ENCODE data around the gene SDK2. TPM values are rescaled to one million over a fixed set of nuclear protein-coding genes. Genes with fewer than 3 reads are reported as not detected.
A peak's percentile ranks its signal among the peaks of the same experiment; 100 is the strongest.

The SDK2 gene
- total RNA-seq, 1 donor from 2014 or later = 11.0 TPM

- Histone ChIP-seq H3K4me3 (ENCODE audit: low read length in 3 of 3) (no peak overlapping the region), H3K9ac (ENCODE audit: low read depth in 1 of 3, low read length in 3 of 3) (no peak overlapping the region), H3K27me3 (ENCODE audit: control insufficient read depth in 3 of 3, insufficient read depth in 3 of 3, low read length in 3 of 3) (peaks cover 0 to 5% (median 0%) of the 10 kb centered on the region in 3 donors), H3K4me1 (ENCODE audit: control insufficient read depth in 3 of 3, insufficient read depth in 3 of 3, low read length in 3 of 3) (peaks cover 5 to 14% (median 10%) of the 10 kb centered on the region in 3 donors), H3K36me3 (ENCODE audit: control insufficient read depth in 3 of 3, insufficient read depth in 3 of 3, low read length in 3 of 3) (no peaks in the 10 kb centered on the region), H3K27ac (ENCODE audit: low read depth, low read length) (no peak overlapping the region), H3K9me3 (ENCODE audit: control insufficient read depth in 3 of 3, low read length in 3 of 3) (no peaks in the 10 kb centered on the region)
These were observed 286.3 kb downstream of the SDK2 start for GRCh38 chr17:73357981-73358380.

- Histone ChIP-seq H3K36me3 (ENCODE audit: control insufficient read depth in 3 of 3, insufficient read depth in 3 of 3, low read length in 3 of 3) (no peaks in the 10 kb centered on the region), H3K4me3 (ENCODE audit: low read length in 3 of 3) (no peak overlapping the region), H3K4me1 (ENCODE audit: control insufficient read depth in 3 of 3, insufficient read depth in 3 of 3, low read length in 3 of 3) (peaks cover 5 to 14% (median 10%) of the 10 kb centered on the region in 3 donors)
These were observed 286.9 kb downstream of the SDK2 start for GRCh38 chr17:73357318-73357717.

DNA sequence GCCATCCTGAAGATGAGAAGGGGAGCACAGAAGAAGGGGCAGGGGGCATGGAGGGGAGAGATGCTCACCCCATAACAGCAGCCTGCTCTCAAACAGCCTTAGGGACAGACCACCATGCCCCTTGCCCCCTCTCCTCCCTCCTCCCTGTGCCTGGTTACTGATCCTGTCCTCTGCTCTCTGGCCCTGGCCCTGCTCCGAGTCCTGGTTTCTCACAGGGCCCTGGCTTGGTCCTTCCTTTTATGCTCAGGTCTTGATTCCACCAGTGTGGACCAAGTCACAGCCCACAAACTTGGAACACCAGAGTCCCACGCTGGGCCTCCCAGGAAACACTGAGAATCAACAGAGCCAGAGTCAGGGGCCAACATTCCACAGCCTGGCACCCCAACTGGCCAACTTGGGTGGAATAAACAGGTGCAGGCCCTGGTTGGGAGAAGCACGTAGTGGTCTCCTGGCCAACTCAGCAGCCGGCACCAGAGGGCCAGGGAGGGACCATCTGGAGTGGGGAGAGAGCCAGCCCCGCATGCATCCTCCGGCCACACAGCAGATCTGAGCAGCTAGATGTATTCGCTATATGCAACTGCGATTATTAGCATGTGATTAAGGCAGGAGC, 287.6 kb downstream of the SDK2 start:
- Histone ChIP-seq H3K27ac (ENCODE audit: low read depth, low read length) (no peak overlapping the region), H3K9me3 (ENCODE audit: control insufficient read depth in 3 of 3, low read length in 3 of 3) (no peaks in the 10 kb centered on the region), H3K9ac (ENCODE audit: low read depth in 1 of 3, low read length in 3 of 3) (peak overlapping the region in 1 of 3 donors; percentile 16), H3K4me1 (ENCODE audit: control insufficient read depth in 3 of 3, insufficient read depth in 3 of 3, low read length in 3 of 3) (peaks cover 5 to 14% (median 10%) of the 10 kb centered on the region in 3 donors), H3K4me3 (ENCODE audit: low read length in 3 of 3) (no peak overlapping the region), H3K36me3 (ENCODE audit: control insufficient read depth in 3 of 3, insufficient read depth in 3 of 3, low read length in 3 of 3) (no peaks in the 10 kb centered on the region), H3K27me3 (ENCODE audit: control insufficient read depth in 3 of 3, insufficient read depth in 3 of 3, low read length in 3 of 3) (peaks cover 0 to 3% (median 0%) of the 10 kb centered on the region in 3 donors)

More at GRCh38 chr17:73357318-73357717, 286.9 kb downstream of the SDK2 start:
- Histone ChIP-seq H3K27ac (ENCODE audit: low read depth, low read length) (no peak overlapping the region), H3K27me3 (ENCODE audit: control insufficient read depth in 3 of 3, insufficient read depth in 3 of 3, low read length in 3 of 3) (peaks cover 0 to 5% (median 0%) of the 10 kb centered on the region in 3 donors), H3K9me3 (ENCODE audit: control insufficient read depth in 3 of 3, low read length in 3 of 3) (no peaks in the 10 kb centered on the region), H3K9ac (ENCODE audit: low read depth in 1 of 3, low read length in 3 of 3) (no peak overlapping the region)

DNA sequence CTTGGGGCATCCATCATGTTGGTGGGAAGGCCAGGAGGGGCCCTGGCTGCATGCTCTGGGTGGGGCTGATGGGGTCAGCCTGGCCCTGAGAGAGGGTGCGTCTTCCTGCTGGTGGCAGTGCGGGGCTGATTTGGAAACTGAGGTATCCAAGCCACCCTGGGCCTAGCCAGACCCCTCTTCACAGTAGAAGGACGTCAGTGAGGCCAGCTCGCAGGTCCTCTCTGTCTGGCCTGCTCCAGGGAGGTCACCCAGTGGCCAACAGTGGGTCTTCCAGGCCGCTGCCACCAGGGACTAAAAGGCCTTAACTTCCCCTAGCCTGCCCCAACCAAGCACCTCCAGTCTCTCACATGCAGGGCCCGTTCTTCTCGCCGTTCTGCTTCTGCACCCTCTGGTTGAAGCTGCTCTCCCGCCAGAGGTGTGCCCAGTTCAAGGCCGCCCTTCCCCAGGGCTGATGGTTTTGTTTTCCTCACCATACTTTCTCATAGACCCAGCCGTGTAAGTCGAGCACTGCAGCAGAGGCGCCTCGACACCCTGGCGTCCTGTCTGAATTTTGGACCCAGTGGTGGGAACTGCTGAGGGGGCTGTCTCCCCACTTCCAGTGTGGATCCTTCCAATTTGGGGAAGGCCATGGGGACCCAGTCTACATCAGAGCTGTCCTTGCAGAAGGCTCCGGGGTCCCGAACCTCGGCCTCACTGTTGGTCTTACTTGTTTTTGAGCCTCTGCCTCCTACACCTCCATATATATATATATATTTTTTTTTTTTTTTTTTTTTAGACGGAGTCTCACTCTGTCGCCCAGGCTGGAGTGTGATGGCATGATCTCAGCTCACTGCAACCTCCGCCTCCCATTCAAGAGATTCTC, 289.6 kb downstream of the SDK2 start:
- no peak overlapping the region for H3K9ac ChIP-seq (ENCODE audit: low read depth in 1 of 3, low read length in 3 of 3)
- H3K4me3 ChIP-seq (ENCODE audit: low read length in 3 of 3) = no peak overlapping the region
- H3K36me3 ChIP-seq (ENCODE audit: control insufficient read depth in 3 of 3, insufficient read depth in 3 of 3, low read length in 3 of 3) = no peaks in the 10 kb centered on the region
- H3K4me1 ChIP-seq (ENCODE audit: control insufficient read depth in 3 of 3, insufficient read depth in 3 of 3, low read length in 3 of 3) = peaks cover 5 to 10% (median 9%) of the 10 kb centered on the region in 3 donors
- no peaks in the 10 kb centered on the region for H3K9me3 ChIP-seq (ENCODE audit: control insufficient read depth in 3 of 3, low read length in 3 of 3)
- H3K27me3 ChIP-seq (ENCODE audit: control insufficient read depth in 3 of 3, insufficient read depth in 3 of 3, low read length in 3 of 3) = no peaks in the 10 kb centered on the region
- no peak overlapping the region for H3K27ac ChIP-seq (ENCODE audit: low read depth, low read length)

DNA sequence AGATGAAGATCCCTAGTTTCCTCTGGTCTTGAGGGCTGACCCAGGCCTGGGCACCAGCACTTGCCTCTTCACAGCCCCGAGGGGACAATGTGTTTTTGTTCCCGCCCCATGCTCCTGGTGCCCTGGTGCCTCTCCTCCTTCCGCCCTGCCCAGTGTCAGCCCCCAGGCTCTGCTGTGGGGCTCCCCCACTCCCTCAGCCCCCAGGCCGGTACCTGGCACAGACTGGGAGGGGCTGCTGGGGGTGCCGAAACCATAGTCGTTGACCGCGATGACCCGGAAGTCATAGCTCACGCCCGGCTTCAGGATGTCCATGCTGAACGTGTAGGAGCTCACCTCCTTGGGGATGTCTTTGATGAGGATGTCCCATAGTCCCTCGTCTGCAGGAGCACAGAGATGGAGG, 292.0 kb downstream of the SDK2 start:
- Histone ChIP-seq H3K4me1 (ENCODE audit: control insufficient read depth in 3 of 3, insufficient read depth in 3 of 3, low read length in 3 of 3) (peaks cover 5 to 12% (median 10%) of the 10 kb centered on the region in 3 donors), H3K36me3 (ENCODE audit: control insufficient read depth in 3 of 3, insufficient read depth in 3 of 3, low read length in 3 of 3) (no peaks in the 10 kb centered on the region), H3K9me3 (ENCODE audit: control insufficient read depth in 3 of 3, low read length in 3 of 3) (no peaks in the 10 kb centered on the region), H3K27me3 (ENCODE audit: control insufficient read depth in 3 of 3, insufficient read depth in 3 of 3, low read length in 3 of 3) (no peaks in the 10 kb centered on the region), H3K9ac (ENCODE audit: low read depth in 1 of 3, low read length in 3 of 3) (no peak overlapping the region), H3K4me3 (ENCODE audit: low read length in 3 of 3) (no peak overlapping the region), H3K27ac (ENCODE audit: low read depth, low read length) (no peak overlapping the region)

DNA sequence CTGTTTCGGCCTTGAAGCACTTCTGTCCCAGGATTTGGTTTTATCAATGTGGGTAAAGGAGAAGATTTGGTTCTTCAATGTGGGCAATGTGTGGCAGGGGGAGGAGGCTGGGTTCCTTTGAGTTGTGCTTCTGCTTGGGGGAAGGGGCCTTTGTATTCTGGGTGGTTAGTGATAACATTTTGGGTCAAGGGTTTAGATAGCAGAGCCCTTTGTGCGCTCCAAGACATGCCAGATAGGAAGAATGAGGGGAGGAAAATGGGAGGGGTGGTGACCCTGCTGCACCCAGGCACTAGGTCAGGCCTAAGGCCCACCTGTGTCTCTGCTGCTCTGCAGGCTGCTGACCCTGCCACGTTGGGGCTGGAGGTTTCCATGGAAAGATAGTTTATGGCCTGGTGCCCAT, 292.5 kb downstream of the SDK2 start:
- H3K36me3 ChIP-seq (ENCODE audit: control insufficient read depth in 3 of 3, insufficient read depth in 3 of 3, low read length in 3 of 3) = no peaks in the 10 kb centered on the region
- H3K9me3 ChIP-seq (ENCODE audit: control insufficient read depth in 3 of 3, low read length in 3 of 3) = no peaks in the 10 kb centered on the region
- no peaks in the 10 kb centered on the region for H3K27me3 ChIP-seq (ENCODE audit: control insufficient read depth in 3 of 3, insufficient read depth in 3 of 3, low read length in 3 of 3)
- no peak overlapping the region for H3K9ac ChIP-seq (ENCODE audit: low read depth in 1 of 3, low read length in 3 of 3)
- no peak overlapping the region for H3K4me3 ChIP-seq (ENCODE audit: low read length in 3 of 3)
- H3K27ac ChIP-seq (ENCODE audit: low read depth, low read length) = no peak overlapping the region
- peaks cover 5 to 14% (median 8%) of the 10 kb centered on the region in 3 donors for H3K4me1 ChIP-seq (ENCODE audit: control insufficient read depth in 3 of 3, insufficient read depth in 3 of 3, low read length in 3 of 3)

DNA sequence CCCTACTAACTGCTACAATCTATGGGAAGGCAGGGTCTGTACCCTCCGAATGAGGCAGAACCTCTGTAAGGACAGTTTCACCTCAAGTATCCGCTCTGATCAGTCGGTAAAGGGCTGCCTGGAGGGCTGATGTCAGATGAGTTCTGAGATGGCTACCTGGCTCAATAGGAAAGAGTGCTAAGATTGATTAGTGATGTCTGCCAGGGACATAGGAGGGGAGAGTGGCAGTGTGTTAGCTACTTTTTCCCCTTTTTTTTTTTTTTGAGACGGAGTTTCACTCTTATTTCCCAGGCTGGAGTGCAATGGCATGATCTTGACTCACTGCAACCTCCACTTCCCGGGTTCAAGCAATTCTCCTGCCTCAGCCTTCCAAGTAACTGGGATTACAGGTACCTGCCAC, 293.4 kb downstream of the SDK2 start:
- Histone ChIP-seq H3K27me3 (ENCODE audit: control insufficient read depth in 3 of 3, insufficient read depth in 3 of 3, low read length in 3 of 3) (no peaks in the 10 kb centered on the region), H3K9ac (ENCODE audit: low read depth in 1 of 3, low read length in 3 of 3) (no peak overlapping the region), H3K36me3 (ENCODE audit: control insufficient read depth in 3 of 3, insufficient read depth in 3 of 3, low read length in 3 of 3) (no peaks in the 10 kb centered on the region), H3K4me3 (ENCODE audit: low read length in 3 of 3) (no peak overlapping the region), H3K9me3 (ENCODE audit: control insufficient read depth in 3 of 3, low read length in 3 of 3) (no peaks in the 10 kb centered on the region), H3K27ac (ENCODE audit: low read depth, low read length) (no peak overlapping the region), H3K4me1 (ENCODE audit: control insufficient read depth in 3 of 3, insufficient read depth in 3 of 3, low read length in 3 of 3) (peaks cover 0 to 8% (median 0%) of the 10 kb centered on the region in 3 donors)

DNA sequence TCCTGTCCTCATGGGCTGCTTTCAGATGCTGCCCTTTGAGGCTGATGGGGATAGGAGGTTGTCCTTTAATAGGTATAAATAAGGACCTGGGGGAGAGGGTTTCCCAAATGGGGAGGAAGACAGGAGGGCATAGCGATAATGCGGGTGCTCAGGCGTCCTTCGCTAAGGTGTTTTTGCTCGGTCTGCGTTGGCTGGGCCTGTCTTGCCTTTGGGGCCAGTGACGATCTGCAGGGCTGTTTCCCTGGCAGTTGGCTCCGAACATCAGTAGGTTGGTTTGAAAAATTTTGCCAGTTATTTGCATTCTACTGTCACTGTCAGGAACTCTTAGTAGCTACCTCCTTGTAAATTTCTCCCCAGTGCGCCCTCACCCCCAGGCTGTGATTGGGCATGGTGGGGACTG, 294.6 kb downstream of the SDK2 start:
- H3K27ac ChIP-seq (ENCODE audit: low read depth, low read length) = no peak overlapping the region
- no peaks in the 10 kb centered on the region for H3K27me3 ChIP-seq (ENCODE audit: control insufficient read depth in 3 of 3, insufficient read depth in 3 of 3, low read length in 3 of 3)
- H3K9me3 ChIP-seq (ENCODE audit: control insufficient read depth in 3 of 3, low read length in 3 of 3) = no peaks in the 10 kb centered on the region
- H3K9ac ChIP-seq (ENCODE audit: low read depth in 1 of 3, low read length in 3 of 3) = no peak overlapping the region
- peaks cover 0 to 7% (median 0%) of the 10 kb centered on the region in 3 donors for H3K4me1 ChIP-seq (ENCODE audit: control insufficient read depth in 3 of 3, insufficient read depth in 3 of 3, low read length in 3 of 3)
- no peak overlapping the region for H3K4me3 ChIP-seq (ENCODE audit: low read length in 3 of 3)
- no peaks in the 10 kb centered on the region for H3K36me3 ChIP-seq (ENCODE audit: control insufficient read depth in 3 of 3, insufficient read depth in 3 of 3, low read length in 3 of 3)

GRCh38 chr17:73349138-73349537, 295.1 kb downstream of the SDK2 start:
- peaks cover 0 to 10% (median 0%) of the 10 kb centered on the region in 3 donors for H3K4me1 ChIP-seq (ENCODE audit: control insufficient read depth in 3 of 3, insufficient read depth in 3 of 3, low read length in 3 of 3)
- H3K4me3 ChIP-seq (ENCODE audit: low read length in 3 of 3) = no peak overlapping the region
- H3K9ac ChIP-seq (ENCODE audit: low read depth in 1 of 3, low read length in 3 of 3) = no peak overlapping the region
- H3K36me3 ChIP-seq (ENCODE audit: control insufficient read depth in 3 of 3, insufficient read depth in 3 of 3, low read length in 3 of 3) = no peaks in the 10 kb centered on the region
- peaks cover 0 to 3% (median 0%) of the 10 kb centered on the region in 3 donors for H3K27me3 ChIP-seq (ENCODE audit: control insufficient read depth in 3 of 3, insufficient read depth in 3 of 3, low read length in 3 of 3)
- H3K9me3 ChIP-seq (ENCODE audit: control insufficient read depth in 3 of 3, low read length in 3 of 3) = no peaks in the 10 kb centered on the region
- H3K27ac ChIP-seq (ENCODE audit: low read depth, low read length) = no peak overlapping the region

GRCh38 chr17:73348829-73349095, 295.5 kb downstream of the SDK2 start:
- Histone ChIP-seq H3K27me3 (ENCODE audit: control insufficient read depth in 3 of 3, insufficient read depth in 3 of 3, low read length in 3 of 3) (peaks cover 0 to 3% (median 0%) of the 10 kb centered on the region in 3 donors), H3K9me3 (ENCODE audit: control insufficient read depth in 3 of 3, low read length in 3 of 3) (no peaks in the 10 kb centered on the region), H3K4me3 (ENCODE audit: low read length in 3 of 3) (no peak overlapping the region), H3K4me1 (ENCODE audit: control insufficient read depth in 3 of 3, insufficient read depth in 3 of 3, low read length in 3 of 3) (peaks cover 0 to 10% (median 0%) of the 10 kb centered on the region in 3 donors), H3K36me3 (ENCODE audit: control insufficient read depth in 3 of 3, insufficient read depth in 3 of 3, low read length in 3 of 3) (no peaks in the 10 kb centered on the region), H3K27ac (ENCODE audit: low read depth, low read length) (no peak overlapping the region), H3K9ac (ENCODE audit: low read depth in 1 of 3, low read length in 3 of 3) (no peak overlapping the region)

All from skeletal muscle tissue (tissue), 4 donors.